Omental fat pad (tissue), 4 donors: ENCODE data around the gene SH3D19. TPM values are rescaled to one million over a fixed set of nuclear protein-coding genes. Genes with fewer than 3 reads are reported as not detected.

Experiments
- ATAC-seq: fragments of 150-250 bp; one replicate; pipeline ENCODE4 v1.9.1; 2016; ENCODE audit warnings: mild to moderate bottlenecking, moderate library complexity; ENCODE audit not compliant: low FRiP score
- DNase-seq: peaks from one replicate; pipeline ENCODE4 v3.0.0-alpha.2; 2019; ENCODE audit warnings: low spot score
- total RNA-seq, 4 donors: library from RNA; depleted of rRNA; stranded (reverse); fragments of >200 nt; gene quantifications; one replicate each; pipeline ENCODE4 v1.1.0, GENCODE V29; 2016
- TF ChIP-seq, protein P1 (sequence below), 3 donors: fragments of 450-650 bp; IDR thresholded peaks; one replicate each; pipeline ENCODE4 v1.5.1; 2016 to 2017; ENCODE audit warnings: antibody characterized with exemption in 3 of 3, mild to moderate bottlenecking in 3 of 3, moderate library complexity in 2 of 3

SH3D19 gene
- total RNA-seq, 4 donors from 2014 or later = 161 to 226 (median 191) TPM

DNA sequence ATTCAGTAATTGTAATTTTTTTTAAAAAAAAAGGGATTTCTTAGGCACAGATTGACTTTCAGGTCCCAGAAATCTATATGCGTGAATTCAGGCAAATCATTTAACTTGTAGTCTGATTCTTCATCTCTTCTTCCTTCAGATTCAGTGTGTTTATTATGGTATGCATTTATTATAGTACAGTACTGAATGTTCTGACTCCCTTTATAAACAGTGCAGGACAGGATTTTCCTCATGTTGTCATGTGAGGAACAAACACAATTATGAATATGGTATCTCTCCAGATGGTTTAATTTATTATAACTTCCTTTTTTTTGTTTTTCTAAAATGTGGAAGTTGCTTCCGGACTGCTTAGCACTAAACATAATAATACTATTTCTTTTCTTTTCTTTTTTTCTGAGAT is 171.8 kb downstream of the SH3D19 start:
- no peak for ATAC-seq
- no peak for DNase-seq
- TF ChIP-seq, protein P1, sequence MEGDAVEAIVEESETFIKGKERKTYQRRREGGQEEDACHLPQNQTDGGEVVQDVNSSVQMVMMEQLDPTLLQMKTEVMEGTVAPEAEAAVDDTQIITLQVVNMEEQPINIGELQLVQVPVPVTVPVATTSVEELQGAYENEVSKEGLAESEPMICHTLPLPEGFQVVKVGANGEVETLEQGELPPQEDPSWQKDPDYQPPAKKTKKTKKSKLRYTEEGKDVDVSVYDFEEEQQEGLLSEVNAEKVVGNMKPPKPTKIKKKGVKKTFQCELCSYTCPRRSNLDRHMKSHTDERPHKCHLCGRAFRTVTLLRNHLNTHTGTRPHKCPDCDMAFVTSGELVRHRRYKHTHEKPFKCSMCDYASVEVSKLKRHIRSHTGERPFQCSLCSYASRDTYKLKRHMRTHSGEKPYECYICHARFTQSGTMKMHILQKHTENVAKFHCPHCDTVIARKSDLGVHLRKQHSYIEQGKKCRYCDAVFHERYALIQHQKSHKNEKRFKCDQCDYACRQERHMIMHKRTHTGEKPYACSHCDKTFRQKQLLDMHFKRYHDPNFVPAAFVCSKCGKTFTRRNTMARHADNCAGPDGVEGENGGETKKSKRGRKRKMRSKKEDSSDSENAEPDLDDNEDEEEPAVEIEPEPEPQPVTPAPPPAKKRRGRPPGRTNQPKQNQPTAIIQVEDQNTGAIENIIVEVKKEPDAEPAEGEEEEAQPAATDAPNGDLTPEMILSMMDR (IDR thresholded peaks at IDR 0.05) = no peak

DNA sequence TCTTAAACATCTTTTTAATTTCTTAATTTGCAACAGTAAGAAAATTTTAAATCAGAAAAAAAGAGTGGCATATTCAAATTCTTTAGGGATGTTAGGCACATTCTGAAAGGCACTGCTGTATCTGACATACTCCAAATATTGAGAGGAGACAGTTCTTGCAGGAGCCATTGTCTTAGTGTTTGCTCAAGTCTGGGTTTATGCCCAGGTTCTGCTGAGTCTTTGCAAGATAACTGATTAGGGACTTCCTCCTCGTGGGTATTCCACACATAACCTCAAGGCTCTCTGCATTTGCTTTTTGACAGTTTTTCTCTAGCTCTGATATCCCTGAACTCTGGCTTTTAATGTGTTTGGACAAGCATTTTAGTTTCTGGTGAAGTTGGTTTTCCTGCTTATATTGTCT is 173.4 kb downstream of the SH3D19 start:
- DNase-seq (no peak), ATAC-seq (no peak)
- TF ChIP-seq, protein P1 (IDR thresholded peaks at IDR 0.05) = no peak

DNA sequence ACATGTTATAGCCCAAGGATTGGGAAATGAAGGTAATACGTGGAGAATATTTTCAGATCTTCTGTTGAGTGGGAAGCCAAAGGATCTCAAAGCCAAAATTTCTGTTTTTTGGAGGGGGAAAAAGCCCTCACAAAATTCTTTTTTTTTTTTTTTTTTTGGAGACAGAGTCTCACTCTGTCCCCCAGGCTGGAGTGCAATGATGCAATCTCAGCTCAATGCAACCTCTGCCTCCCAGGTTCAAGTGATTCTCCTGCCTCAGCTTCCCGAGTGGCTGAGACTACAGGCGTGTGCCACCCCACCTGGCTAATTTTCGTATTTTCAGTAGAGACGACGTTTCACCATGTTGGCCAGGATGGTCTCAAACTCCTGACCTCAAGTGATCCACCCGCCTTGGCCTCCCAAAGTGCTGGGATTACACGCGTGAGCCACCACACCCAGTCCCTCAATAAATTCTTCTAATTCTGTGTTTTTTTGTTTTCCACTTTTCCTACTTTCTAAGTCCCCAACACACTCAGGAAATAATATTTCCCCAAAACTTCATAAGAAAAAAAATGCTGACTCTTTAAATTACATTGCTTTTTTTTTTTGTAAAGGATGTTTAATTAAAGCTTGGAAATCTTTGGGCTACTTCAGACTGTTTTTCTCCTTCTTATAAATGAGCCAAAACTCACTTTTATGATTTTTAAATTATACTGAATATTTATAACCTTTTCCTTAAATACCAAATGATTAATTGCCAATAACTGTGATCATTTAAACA is 174.4 kb downstream of the SH3D19 start:
- TF ChIP-seq, protein P1 (IDR thresholded peaks at IDR 0.05) = no peak
- ATAC-seq (no peak), DNase-seq (no peak)

DNA sequence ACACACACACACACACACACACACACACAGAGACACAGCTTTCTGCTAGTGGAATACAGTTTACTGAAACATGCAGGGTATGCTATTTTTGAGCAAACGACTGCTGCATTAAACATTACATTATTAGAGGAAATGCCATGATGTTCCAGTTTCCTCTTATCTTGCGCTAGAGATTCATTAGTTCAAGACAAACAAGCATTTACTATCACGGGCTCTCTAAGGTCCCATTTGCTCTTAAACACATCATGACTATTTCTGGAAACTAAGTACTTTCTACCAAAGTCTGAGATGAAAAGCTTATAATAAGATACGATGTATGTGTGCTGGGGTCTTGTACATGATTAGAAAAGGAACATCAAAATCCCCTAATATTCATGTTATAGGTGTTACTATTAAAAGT is 177.1 kb downstream of the SH3D19 start:
- DNase-seq = no peak
- ATAC-seq = no peak
- TF ChIP-seq, protein P1 (IDR thresholded peaks at IDR 0.05) = no peak

DNA sequence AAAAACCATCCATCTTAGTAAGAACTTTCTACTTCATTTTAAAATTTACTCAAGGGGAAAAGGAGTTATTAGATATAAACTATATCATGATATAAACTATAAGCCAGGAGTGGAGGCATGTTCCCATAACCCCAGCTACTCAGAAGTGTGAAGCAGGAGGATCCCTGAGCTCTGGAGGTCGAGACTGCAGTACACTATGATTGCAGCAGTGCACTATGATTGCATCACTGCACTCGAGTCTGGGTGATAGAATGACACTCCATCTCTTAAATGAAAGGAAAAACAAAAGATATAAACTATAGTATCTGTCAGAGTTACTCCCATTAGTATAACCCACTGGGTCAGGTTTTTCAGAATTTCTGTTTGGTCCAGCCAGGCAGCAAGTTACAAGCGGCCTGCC is 178.4 kb downstream of the SH3D19 start:
- DNase-seq (no peak), ATAC-seq (no peak)
- TF ChIP-seq, protein P1 (IDR thresholded peaks at IDR 0.05) = no peak

DNA sequence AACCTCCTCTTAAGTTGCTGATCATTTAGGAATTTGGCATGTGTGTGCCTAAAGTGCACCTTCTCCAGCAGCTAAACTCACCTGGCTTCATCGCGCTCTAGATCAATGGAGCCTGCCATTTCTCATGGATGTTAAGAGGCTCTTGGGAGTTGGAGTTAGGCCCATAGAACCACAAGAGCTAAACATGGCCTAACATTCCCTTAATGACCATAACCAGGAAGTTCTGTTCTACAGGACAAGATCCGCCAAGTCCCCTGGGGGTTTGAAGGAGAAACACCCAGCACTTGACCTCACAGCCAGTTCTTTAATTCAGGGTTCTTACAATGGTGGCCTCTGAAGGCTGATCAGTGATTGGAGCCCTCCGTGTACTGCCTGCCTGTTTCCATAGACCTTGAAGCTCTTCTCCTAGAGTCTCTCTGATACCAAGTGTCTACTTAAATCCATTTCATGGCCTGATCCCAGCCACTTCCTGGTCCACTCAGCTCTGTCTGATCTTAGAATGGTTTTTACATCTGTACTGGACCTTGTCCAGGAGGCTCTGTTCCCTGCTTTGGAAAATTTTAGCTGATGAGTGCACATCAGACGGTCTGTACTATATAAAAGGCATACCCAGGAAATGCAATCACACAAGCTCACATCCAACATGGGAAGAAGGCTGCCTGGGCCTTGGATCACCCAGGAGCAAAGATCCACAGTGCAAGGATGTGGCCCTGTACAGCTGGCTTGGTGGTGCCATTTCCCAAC is 180.9 kb downstream of the SH3D19 start:
- ATAC-seq = no peak
- no peak for DNase-seq
- TF ChIP-seq, protein P1 (IDR thresholded peaks at IDR 0.05) = no peak
